ENCODE results near the gene MCAM.

The MCAM gene

DNA sequence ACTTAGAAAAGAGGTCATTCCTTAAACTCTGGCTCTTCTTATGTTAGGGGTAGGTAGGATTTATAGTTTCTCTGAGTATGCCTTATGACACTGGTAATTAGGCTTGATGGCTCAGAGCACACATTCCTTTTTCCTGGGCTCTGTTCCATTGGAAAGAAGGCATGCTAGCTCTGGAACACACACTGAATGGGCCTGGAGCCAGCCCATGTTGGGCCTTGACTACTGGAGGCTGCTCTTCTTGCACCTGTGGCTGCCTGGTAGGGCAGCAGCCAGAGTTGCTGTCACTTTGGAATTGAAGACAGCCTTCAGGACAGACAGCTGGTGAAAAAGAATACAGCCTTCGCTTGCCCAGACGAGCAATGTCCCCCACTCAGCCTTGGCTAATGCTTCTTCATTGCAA is 18.2 kb downstream of the MCAM start:
- TF ChIP-seq, protein P1, sequence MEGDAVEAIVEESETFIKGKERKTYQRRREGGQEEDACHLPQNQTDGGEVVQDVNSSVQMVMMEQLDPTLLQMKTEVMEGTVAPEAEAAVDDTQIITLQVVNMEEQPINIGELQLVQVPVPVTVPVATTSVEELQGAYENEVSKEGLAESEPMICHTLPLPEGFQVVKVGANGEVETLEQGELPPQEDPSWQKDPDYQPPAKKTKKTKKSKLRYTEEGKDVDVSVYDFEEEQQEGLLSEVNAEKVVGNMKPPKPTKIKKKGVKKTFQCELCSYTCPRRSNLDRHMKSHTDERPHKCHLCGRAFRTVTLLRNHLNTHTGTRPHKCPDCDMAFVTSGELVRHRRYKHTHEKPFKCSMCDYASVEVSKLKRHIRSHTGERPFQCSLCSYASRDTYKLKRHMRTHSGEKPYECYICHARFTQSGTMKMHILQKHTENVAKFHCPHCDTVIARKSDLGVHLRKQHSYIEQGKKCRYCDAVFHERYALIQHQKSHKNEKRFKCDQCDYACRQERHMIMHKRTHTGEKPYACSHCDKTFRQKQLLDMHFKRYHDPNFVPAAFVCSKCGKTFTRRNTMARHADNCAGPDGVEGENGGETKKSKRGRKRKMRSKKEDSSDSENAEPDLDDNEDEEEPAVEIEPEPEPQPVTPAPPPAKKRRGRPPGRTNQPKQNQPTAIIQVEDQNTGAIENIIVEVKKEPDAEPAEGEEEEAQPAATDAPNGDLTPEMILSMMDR (IDR thresholded peaks at IDR 0.05; ENCODE audit: low read length, missing control alignments) = no peak
- no peak overlapping the region for H3K4me3 ChIP-seq (replicated peaks; ENCODE audit: low read depth, low read length)
- DNase-seq (ENCODE audit: low read depth) = no peak

GRCh38 chr11:119297938-119298337 is 19.0 kb downstream of the MCAM start:
- DNase-seq (ENCODE audit: low read depth) = no peak
- TF ChIP-seq, protein P1 (IDR thresholded peaks at IDR 0.05; ENCODE audit: low read length, missing control alignments) = no peak
- H3K4me3 ChIP-seq (replicated peaks; ENCODE audit: low read depth, low read length) = no peak overlapping the region

DNA sequence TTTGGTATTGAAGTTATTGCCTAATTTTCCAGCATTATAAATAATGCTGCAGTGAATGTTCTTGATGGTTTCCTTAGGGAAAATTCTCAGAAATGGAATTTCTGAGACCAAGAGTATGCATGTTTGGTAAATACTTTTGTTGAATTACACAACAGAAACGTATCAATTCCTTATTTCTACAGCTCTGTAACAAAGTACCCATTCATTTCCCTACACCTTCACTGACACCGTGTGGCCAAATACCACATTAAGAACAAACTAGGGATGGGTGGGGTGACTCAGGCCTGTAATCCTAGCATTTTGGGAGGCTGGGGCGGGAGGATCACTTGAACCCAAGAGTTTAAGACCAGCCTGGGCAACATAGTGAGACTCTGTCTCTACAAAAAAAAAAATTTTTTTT is 21.8 kb downstream of the MCAM start:
- peak; percentile 29 for DNase-seq (ENCODE audit: low read depth)
- TF ChIP-seq, protein P1 (IDR thresholded peaks at IDR 0.05; ENCODE audit: low read length, missing control alignments) = peak; percentile 3
- no peak overlapping the region for H3K4me3 ChIP-seq (replicated peaks; ENCODE audit: low read depth, low read length)

GRCh38 chr11:119293461-119293860 is 23.5 kb downstream of the MCAM start:
- TF ChIP-seq, protein P1 (IDR thresholded peaks at IDR 0.05; ENCODE audit: low read length, missing control alignments) = no peak
- H3K4me3 ChIP-seq (replicated peaks; ENCODE audit: low read depth, low read length) = no peak overlapping the region
- DNase-seq (ENCODE audit: low read depth) = no peak

DNA sequence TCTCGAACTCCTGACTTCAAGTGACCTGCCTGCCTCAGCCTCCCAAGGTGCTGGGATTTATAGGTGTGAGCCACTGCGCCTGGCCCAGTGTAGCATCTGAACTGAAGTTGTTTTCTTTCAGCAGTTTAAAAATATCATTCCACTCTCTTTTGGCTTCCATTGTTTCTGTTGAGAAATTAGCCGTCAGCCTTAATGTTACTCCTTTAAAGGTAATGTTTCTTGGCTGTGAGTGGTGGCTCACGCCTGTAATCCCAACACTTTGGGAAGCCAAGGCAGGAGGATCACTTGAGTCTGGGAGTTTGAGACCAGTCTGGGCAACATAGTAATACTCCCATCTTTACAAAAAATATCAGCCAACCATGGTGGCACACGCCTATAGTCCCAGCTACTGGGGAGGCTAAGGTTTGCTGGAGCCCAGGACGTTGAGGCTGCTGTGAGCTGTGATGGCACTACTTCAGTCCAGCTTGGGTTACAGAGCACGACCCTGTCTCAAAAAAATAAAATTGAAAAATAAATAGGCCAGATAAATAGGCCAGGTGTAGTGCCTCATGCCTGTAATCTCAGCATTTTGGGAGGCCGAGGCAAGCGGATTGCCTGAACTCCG is 25.9 kb downstream of the MCAM start:
- no peak for DNase-seq (ENCODE audit: low read depth)
- TF ChIP-seq, protein P1 (IDR thresholded peaks at IDR 0.05; ENCODE audit: low read length, missing control alignments) = no peak
- H3K4me3 ChIP-seq (replicated peaks; ENCODE audit: low read depth, low read length) = no peak overlapping the region

GRCh38 chr11:119288219-119288618 is 28.7 kb downstream of the MCAM start:
- no peak overlapping the region for H3K4me3 ChIP-seq (replicated peaks; ENCODE audit: low read depth, low read length)
- TF ChIP-seq, protein P1 (IDR thresholded peaks at IDR 0.05; ENCODE audit: low read length, missing control alignments) = no peak
- DNase-seq (ENCODE audit: low read depth) = no peak

- no peak for DNase-seq (ENCODE audit: low read depth)
- TF ChIP-seq, protein P1 (IDR thresholded peaks at IDR 0.05; ENCODE audit: low read length, missing control alignments) = no peak
- no peak overlapping the region for H3K4me3 ChIP-seq (replicated peaks; ENCODE audit: low read depth, low read length)
These were observed 31.5 kb downstream of the MCAM start for GRCh38 chr11:119285431-119285830.

All from fibroblast of pulmonary artery (primary cell).